ENCODE data around the gene TUBA4B.

The TUBA4B gene

DNA sequence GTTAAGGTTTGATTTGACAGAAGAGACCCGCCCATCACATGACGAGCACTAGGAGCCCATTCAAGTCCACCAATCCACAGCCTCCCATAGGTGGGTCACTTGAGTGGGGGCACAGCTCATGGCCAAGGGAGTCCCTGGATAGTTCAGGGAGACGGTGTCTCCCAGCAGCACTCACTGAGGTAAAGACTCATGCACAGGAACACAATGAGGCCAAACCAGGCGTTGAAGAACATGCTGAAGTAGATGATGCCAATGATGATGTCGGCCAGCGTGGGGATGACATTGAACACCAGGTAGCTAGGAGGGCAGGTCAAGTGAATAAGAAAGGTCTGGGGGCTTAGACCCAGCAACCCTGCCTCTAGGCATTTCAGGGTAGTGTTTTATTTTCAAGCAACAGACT is 38.3 kb upstream of the TUBA4B start:
- ATAC-seq = no peak
- TF ChIP-seq, protein P1, sequence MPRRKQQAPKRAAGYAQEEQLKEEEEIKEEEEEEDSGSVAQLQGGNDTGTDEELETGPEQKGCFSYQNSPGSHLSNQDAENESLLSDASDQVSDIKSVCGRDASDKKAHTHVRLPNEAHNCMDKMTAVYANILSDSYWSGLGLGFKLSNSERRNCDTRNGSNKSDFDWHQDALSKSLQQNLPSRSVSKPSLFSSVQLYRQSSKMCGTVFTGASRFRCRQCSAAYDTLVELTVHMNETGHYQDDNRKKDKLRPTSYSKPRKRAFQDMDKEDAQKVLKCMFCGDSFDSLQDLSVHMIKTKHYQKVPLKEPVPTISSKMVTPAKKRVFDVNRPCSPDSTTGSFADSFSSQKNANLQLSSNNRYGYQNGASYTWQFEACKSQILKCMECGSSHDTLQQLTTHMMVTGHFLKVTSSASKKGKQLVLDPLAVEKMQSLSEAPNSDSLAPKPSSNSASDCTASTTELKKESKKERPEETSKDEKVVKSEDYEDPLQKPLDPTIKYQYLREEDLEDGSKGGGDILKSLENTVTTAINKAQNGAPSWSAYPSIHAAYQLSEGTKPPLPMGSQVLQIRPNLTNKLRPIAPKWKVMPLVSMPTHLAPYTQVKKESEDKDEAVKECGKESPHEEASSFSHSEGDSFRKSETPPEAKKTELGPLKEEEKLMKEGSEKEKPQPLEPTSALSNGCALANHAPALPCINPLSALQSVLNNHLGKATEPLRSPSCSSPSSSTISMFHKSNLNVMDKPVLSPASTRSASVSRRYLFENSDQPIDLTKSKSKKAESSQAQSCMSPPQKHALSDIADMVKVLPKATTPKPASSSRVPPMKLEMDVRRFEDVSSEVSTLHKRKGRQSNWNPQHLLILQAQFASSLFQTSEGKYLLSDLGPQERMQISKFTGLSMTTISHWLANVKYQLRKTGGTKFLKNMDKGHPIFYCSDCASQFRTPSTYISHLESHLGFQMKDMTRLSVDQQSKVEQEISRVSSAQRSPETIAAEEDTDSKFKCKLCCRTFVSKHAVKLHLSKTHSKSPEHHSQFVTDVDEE (CRISPR knock-in tag; IDR thresholded peaks at IDR 0.05) = no peak
- TF ChIP-seq ZNF565 (CRISPR knock-in tag; conservative IDR thresholded peaks at IDR 0.05; ENCODE audit: low read depth) (no peak), SNAI2 (CRISPR knock-in tag; IDR thresholded peaks at IDR 0.05) (no peak), ZNF8 (CRISPR knock-in tag; IDR thresholded peaks at IDR 0.05) (no peak)

DNA sequence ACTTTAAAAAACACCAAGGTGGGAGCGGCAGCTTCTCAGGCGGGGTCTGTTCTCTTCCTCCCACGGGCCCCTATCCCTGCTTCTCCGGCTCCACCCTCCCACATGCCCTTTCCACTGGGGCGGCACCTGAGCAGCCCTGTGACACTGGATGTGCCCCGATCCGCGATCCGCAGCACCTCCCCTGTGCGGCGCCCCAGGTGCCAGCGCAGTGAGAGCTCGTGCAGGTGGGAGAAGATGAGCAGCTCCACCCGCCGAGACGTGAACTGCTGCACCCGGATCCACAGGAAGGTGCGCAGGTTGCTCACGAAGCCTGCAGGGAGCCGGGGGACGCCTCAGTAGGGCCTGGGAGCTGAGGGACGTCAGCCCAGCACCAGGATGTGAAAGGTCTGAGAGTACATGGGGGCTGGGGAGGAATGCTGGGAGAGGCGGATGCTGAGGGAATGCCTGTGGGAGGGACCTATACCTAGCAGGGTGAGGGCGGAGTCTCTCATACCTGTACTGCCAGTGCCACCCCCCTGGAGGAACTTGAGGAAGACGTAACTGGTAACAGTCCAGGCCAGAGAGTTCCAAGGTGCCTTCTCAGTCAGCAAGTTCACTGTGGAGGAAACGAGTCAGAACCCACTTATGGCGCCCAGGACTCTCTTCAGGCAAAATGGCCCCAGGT is 37.0 kb upstream of the TUBA4B start:
- no peak for ATAC-seq
- TF ChIP-seq TOX (CRISPR knock-in tag; IDR thresholded peaks at IDR 0.05; ENCODE audit: borderline replicate concordance) (no peak), GLIS3 (CRISPR knock-in tag; IDR thresholded peaks at IDR 0.05) (no peak)
- TF ChIP-seq, protein P2, sequence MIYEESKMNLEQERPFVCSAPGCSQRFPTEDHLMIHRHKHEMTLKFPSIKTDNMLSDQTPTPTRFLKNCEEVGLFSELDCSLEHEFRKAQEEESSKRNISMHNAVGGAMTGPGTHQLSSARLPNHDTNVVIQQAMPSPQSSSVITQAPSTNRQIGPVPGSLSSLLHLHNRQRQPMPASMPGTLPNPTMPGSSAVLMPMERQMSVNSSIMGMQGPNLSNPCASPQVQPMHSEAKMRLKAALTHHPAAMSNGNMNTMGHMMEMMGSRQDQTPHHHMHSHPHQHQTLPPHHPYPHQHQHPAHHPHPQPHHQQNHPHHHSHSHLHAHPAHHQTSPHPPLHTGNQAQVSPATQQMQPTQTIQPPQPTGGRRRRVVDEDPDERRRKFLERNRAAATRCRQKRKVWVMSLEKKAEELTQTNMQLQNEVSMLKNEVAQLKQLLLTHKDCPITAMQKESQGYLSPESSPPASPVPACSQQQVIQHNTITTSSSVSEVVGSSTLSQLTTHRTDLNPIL (CRISPR knock-in tag; IDR thresholded peaks at IDR 0.05; ENCODE audit: low read depth) = no peak
- TF ChIP-seq, protein P3, sequence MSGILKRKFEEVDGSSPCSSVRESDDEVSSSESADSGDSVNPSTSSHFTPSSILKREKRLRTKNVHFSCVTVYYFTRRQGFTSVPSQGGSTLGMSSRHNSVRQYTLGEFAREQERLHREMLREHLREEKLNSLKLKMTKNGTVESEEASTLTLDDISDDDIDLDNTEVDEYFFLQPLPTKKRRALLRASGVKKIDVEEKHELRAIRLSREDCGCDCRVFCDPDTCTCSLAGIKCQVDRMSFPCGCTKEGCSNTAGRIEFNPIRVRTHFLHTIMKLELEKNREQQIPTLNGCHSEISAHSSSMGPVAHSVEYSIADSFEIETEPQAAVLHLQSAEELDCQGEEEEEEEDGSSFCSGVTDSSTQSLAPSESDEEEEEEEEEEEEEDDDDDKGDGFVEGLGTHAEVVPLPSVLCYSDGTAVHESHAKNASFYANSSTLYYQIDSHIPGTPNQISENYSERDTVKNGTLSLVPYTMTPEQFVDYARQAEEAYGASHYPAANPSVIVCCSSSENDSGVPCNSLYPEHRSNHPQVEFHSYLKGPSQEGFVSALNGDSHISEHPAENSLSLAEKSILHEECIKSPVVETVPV (CRISPR knock-in tag; IDR thresholded peaks at IDR 0.05) = no peak

DNA sequence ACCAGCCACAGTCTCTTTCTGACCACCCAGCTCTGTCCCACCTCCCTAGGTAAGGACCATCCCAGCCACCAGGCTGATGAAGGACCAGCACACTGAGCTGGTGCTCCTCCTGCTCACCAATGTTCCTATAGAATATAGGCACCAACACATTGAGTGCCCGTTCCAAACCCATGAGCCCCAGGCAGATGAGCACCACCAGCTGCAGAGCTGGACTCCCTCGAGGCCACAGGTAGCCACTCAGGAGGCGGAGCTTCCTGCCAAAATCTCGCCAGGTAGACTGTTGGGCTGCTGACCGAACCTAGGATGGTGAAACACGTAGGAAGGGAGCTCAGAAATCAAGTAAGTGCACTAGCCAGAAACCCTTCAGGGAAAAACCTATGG is 36.5 kb upstream of the TUBA4B start:
- no peak for ATAC-seq
- TF ChIP-seq ZFP3 (CRISPR knock-in tag; IDR thresholded peaks at IDR 0.05) (no peak), ESRRG (CRISPR knock-in tag; IDR thresholded peaks at IDR 0.05) (no peak), ZNF70 (CRISPR knock-in tag; IDR thresholded peaks at IDR 0.05) (no peak)
- TF ChIP-seq, protein P4, sequence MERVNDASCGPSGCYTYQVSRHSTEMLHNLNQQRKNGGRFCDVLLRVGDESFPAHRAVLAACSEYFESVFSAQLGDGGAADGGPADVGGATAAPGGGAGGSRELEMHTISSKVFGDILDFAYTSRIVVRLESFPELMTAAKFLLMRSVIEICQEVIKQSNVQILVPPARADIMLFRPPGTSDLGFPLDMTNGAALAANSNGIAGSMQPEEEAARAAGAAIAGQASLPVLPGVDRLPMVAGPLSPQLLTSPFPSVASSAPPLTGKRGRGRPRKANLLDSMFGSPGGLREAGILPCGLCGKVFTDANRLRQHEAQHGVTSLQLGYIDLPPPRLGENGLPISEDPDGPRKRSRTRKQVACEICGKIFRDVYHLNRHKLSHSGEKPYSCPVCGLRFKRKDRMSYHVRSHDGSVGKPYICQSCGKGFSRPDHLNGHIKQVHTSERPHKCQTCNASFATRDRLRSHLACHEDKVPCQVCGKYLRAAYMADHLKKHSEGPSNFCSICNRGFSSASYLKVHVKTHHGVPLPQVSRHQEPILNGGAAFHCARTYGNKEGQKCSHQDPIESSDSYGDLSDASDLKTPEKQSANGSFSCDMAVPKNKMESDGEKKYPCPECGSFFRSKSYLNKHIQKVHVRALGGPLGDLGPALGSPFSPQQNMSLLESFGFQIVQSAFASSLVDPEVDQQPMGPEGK (CRISPR knock-in tag; IDR thresholded peaks at IDR 0.05; ENCODE audit: borderline replicate concordance) = no peak

DNA sequence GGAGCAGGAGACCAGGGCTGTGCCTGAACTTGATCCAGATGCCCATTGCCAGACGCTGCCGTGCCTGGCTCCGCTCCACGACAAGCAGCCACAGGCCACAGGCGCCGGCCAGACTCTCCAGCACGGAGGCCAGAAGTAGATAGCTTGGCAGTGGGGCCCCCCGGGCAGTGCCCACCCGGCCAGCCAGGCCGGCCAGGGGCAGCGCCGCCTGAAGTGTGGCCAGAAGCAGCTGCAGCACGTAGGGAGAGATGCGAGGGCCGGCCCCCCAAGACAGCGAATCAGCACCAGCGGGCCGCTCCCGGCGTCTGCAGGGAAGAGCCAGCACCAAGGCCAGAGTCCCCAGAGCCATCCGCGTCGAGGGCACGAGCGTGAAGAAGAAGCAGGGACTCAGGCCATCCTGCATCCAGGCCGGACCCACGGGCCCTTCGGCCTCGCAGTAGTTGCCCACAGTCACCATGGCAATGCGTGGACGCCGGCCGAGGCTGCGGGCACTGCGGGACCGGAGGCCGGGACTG is 34.8 kb upstream of the TUBA4B start:
- ATAC-seq = peak; percentile 86
- TF ChIP-seq TCF4 (CRISPR knock-in tag; IDR thresholded peaks at IDR 0.05; ENCODE audit: borderline replicate concordance) (peak; percentile 74; the same call in 1 of the 2 replicates), OSR1 (CRISPR knock-in tag; IDR thresholded peaks at IDR 0.05) (no peak), ESRRG (CRISPR knock-in tag; IDR thresholded peaks at IDR 0.05) (no peak)

DNA sequence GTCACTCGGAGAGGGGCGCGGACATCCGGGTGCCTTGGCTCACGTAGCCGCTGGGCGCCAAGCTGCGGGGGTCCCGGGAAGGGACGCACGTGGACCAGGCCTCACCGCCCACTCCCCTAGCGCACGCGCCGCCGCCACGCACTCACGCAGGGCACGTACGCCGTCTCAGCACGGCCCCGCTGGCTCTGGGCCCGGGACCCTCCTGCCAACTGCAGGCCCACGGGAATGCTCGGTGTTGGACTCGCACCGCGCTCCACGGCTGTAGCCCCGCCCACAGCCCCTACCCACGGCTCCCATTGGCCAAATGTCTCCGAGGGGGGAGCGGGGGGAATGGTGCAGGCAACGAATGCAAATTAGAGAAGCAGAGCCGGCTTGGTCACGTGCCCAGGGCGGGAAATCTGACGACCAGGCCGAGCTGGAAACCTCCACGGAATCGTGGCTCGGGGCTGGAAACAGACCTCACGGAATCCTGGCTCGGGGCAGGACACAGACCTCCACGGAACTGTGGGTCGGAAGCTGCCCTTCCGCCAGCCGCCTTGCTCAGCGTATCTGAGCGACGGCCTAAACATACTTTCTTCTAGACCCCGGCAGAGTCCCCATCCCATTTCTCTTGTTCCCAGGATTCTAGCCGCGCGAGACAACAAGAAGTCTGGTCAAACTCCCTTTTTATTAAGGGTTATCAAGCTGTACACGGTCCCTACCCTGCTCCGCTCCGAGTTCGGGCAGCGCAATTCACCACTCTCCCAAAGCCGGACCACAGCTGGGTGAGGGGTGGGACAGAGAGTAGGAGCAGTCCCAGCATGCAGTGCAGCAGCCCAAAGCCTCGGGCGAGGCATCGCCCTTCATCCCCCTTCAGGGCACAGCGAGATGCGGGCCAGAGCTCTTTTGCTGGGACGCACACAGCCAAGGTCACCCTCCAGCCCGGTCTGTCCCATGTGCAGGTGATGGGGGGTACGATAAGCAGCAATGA is 34.0 kb upstream of the TUBA4B start, which contains the start of gene ABCB6:
Gene ABCB6, minus strand, starts transcription at position 227 of the 970 bp plus-strand sequence. CDS start 285 bp downstream, outside the sequence.
- ATAC-seq = peak; percentile 82
- TF ChIP-seq, protein P5, sequence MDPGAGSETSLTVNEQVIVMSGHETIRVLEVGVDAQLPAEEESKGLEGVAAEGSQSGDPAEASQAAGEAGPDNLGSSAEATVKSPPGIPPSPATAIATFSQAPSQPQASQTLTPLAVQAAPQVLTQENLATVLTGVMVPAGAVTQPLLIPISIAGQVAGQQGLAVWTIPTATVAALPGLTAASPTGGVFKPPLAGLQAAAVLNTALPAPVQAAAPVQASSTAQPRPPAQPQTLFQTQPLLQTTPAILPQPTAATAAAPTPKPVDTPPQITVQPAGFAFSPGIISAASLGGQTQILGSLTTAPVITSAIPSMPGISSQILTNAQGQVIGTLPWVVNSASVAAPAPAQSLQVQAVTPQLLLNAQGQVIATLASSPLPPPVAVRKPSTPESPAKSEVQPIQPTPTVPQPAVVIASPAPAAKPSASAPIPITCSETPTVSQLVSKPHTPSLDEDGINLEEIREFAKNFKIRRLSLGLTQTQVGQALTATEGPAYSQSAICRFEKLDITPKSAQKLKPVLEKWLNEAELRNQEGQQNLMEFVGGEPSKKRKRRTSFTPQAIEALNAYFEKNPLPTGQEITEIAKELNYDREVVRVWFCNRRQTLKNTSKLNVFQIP (CRISPR knock-in tag; IDR thresholded peaks at IDR 0.05; ENCODE audit: borderline replicate concordance, low read depth) = no peak
- TF ChIP-seq ZFP3 (CRISPR knock-in tag; IDR thresholded peaks at IDR 0.05) (no peak), CSDC2 (CRISPR knock-in tag; IDR thresholded peaks at IDR 0.05) (no peak), OSR1 (CRISPR knock-in tag; IDR thresholded peaks at IDR 0.05) (no peak), ESRRG (CRISPR knock-in tag; IDR thresholded peaks at IDR 0.05) (no peak), RARB (CRISPR knock-in tag; IDR thresholded peaks at IDR 0.05) (no peak), ZNF70 (CRISPR knock-in tag; IDR thresholded peaks at IDR 0.05) (peak; percentile 9; the same call in 1 of the 2 replicates), ZFP30 (CRISPR knock-in tag; IDR thresholded peaks at IDR 0.05) (no peak)
- TF ChIP-seq, protein P1 (CRISPR knock-in tag; IDR thresholded peaks at IDR 0.05) = no peak
- TF ChIP-seq, protein P2 (CRISPR knock-in tag; IDR thresholded peaks at IDR 0.05; ENCODE audit: low read depth) = no peak
